Measurements from ENCODE around the gene OR2T10. TPM values are rescaled to one million over a fixed set of nuclear protein-coding genes. Genes with fewer than 3 reads are reported as not detected.
"Not testable (repeated sequence)": the region's sequence is repeated elsewhere in the genome, so short reads cannot be mapped to it uniquely, and the experiment has no call there.

Gene OR2T10
- total and polyA plus RNA-seq, 2 donors (not counting 3 experiments of a cell fraction or from before 2014, with no cell fraction given) = not detected

- H2AFZ ChIP-seq (ENCODE audit: low read depth, low read length); H3K4me1 ChIP-seq (ENCODE audit: control insufficient read depth, extremely low read depth, insufficient read depth, low read length); H3K79me2 ChIP-seq (ENCODE audit: control insufficient read depth, insufficient read depth, low read length); H3K9ac ChIP-seq (replicated peaks; ENCODE audit: extremely low read depth, insufficient read depth, low read length); H3K4me2 ChIP-seq (ENCODE audit: insufficient read depth, low read length); dilution Hi-C loops (cut with MboI; ENCODE audit: extremely low pct_ligation_motif_present, low sequenced_read_pairs); H3K9me1 ChIP-seq (replicated peaks; ENCODE audit: control insufficient read depth, extremely low read depth, insufficient read depth, low read length); H3K27me3 ChIP-seq (ENCODE audit: control insufficient read depth in 2 of 2, insufficient read depth in 2 of 2, low read length in 2 of 2); H4K20me1 ChIP-seq (replicated peaks; ENCODE audit: control insufficient read depth, extremely low read depth, insufficient read depth, low read length); POLR2A ChIA-PET; intact Hi-C loops (cut with micrococcal nuclease); CTCF ChIA-PET; H3K9me3 ChIP-seq (replicated peaks; ENCODE audit: control insufficient read depth, insufficient read depth, low read length); H3K36me3 ChIP-seq (ENCODE audit: control insufficient read depth in 2 of 2, extremely low read depth in 1 of 2, insufficient read depth in 2 of 2, low read length in 2 of 2); H3K4me3 ChIP-seq (replicated peaks in 1 of 3; ENCODE audit: insufficient read depth in 1 of 3, low read depth in 1 of 3, low read length in 3 of 3); DNase-seq (ENCODE audit: low read depth, low spot score); H3K27ac ChIP-seq (ENCODE audit: insufficient read depth, low read depth, low read length); BruUV-seq (replicated peaks): not testable (repeated sequence)
- FAIRE-seq = peak; percentile 31
Measured at GRCh38 chr1:248636612-248637011, 39.1 kb upstream of the OR2T10 start.

- H3K79me2 ChIP-seq (ENCODE audit: control insufficient read depth, insufficient read depth, low read length); FAIRE-seq; H3K27ac ChIP-seq (ENCODE audit: insufficient read depth, low read depth, low read length); H3K9me3 ChIP-seq (replicated peaks; ENCODE audit: control insufficient read depth, insufficient read depth, low read length); H3K9me1 ChIP-seq (replicated peaks; ENCODE audit: control insufficient read depth, extremely low read depth, insufficient read depth, low read length); H3K4me2 ChIP-seq (ENCODE audit: insufficient read depth, low read length); H3K4me1 ChIP-seq (ENCODE audit: control insufficient read depth, extremely low read depth, insufficient read depth, low read length); H3K4me3 ChIP-seq (replicated peaks in 1 of 3; ENCODE audit: insufficient read depth in 1 of 3, low read depth in 1 of 3, low read length in 3 of 3); POLR2A ChIA-PET; DNase-seq (ENCODE audit: low read depth, low spot score); CTCF ChIA-PET; H4K20me1 ChIP-seq (replicated peaks; ENCODE audit: control insufficient read depth, extremely low read depth, insufficient read depth, low read length); intact Hi-C loops (cut with micrococcal nuclease); BruUV-seq (replicated peaks); H3K27me3 ChIP-seq (ENCODE audit: control insufficient read depth in 2 of 2, insufficient read depth in 2 of 2, low read length in 2 of 2); H3K36me3 ChIP-seq (ENCODE audit: control insufficient read depth in 2 of 2, extremely low read depth in 1 of 2, insufficient read depth in 2 of 2, low read length in 2 of 2); H2AFZ ChIP-seq (ENCODE audit: low read depth, low read length); dilution Hi-C loops (cut with MboI; ENCODE audit: extremely low pct_ligation_motif_present, low sequenced_read_pairs); H3K9ac ChIP-seq (replicated peaks; ENCODE audit: extremely low read depth, insufficient read depth, low read length): not testable (repeated sequence)
Measured at GRCh38 chr1:248634991-248635390, 37.5 kb upstream of the OR2T10 start, which contains the start of gene OR2T11. TSS of gene OR2T11 (minus strand) at chr1:248635091. CDS start at chr1:248627128, 7,963 bp downstream.

Measured in endothelial cell of umbilical vein (primary cell).